ENCODE measurements around the gene SSTR5.
A peak's percentile ranks its signal among the peaks of the same experiment; 100 is the strongest.

SSTR5 gene

DNA sequence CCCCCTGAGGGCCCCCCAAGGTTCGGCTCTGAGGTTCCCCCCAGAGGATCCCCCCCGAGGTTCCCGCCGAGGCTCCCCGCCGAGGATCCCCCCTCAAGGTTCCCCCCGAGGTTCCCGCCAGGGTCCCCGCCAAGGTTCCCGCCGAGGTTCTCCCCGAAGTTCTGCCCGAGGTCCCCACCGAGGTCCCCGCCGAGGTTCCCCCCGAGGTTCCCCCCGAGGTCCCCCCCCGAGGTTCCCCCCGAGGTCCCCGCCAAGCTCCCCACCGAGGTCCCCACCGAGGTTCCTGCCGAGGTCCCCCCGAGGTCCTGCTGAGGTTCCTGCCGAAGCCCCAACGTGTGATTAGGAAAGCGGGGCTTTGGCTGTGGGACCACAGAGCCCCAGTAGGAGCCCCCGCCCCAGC is 32.2 kb upstream of the SSTR5 start:
- no peak for DNase-seq (ENCODE audit: low read depth)

DNA sequence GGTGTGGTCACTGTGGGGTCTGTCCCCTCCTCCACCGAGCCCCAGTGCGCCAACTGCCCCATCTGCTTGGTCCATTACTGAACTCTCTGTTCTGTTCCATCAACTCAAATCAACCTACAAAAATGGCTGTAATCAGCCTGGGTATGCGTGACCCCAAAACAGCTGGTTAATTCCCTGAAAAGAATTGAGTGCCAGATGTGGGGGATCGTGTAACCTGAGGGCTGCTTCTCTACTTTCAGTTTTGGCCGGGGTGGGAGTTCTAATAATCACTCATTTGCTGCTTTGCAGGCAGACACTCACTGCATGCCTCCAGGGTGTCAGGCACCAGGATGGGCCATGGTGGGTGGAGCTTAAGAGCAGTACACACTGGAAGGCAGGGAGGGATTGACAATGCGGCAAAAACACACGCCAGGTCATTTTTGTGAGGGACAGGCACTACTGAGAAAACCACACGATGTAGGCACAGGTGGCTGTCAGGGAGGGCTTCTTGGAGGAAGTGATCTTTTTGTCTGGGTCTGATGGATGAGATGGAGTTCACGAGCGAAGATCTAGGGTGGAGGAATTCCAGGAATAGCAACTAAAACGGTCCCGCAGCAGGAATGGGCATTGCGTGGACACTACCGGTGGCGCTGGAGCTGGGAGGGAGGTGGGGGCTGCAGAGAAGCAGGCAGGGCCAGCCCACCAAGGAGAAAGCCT is 30.4 kb upstream of the SSTR5 start:
- no peak for DNase-seq (ENCODE audit: low read depth)

DNA sequence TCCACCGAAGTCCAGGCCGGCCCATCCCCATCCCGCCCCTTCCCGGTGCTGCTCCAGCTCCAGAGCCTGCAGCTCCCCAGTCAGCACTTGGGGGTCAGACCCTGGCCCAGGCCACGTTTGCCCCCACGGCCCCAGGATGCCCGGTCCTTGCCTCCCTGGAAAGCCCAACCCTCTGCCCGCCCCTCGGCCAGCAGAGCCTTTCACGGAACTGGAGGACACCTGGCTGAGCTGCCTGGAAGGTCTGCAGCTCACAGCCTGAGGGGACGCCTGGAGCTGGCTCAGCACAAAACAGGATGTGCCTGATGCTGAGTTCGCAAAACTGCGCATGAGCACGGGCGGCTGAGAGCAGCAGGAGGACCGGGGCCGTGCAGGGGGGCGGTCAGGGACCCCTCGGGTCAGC is 29.7 kb upstream of the SSTR5 start:
- DNase-seq (ENCODE audit: low read depth): no peak

- no peak for DNase-seq (ENCODE audit: low read depth)
These were observed 28.6 kb upstream of the SSTR5 start for GRCh38 chr16:1043881-1044451.

- DNase-seq (ENCODE audit: low read depth): no peak
These were observed 27.9 kb upstream of the SSTR5 start for GRCh38 chr16:1044460-1045309.

DNA sequence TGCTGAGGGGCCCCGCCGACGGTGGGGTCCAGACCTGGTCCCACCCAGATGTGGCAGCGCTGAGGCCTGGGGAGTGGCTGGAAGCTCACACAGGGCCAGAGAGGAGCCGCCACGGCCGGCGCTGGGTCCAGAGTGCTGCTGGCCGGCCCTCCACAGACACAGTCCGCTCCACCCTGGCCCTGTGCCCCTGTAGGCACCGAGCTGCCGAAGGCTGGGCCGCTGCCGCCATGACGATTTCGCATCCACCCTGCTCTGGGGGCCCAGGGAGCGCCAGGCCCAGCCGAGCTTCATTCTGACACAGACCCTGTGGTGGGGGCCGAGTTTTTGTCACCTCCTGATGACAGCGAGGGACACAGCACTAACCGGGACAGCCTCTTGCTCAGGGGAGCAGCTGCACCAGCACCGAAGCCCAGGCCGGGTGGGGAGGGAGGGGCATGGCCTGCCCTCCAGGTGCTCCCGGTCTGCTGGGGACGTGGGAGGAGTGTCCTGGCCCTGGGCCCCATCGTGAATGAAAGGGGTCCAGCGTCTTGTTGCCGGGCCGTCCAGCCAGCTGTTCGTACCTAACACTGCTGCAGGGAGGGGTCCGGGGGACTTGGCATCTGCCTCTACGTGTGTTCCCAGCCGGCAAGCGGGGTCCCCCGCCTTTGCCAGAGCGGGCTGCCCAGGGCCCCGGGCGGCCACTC is 27.1 kb upstream of the SSTR5 start:
- DNase-seq (ENCODE audit: low read depth): no peak

- no peak for DNase-seq (ENCODE audit: low read depth)
These were observed 26.3 kb upstream of the SSTR5 start for GRCh38 chr16:1045993-1046911.

- no peak for DNase-seq (ENCODE audit: low read depth)
These were observed 25.4 kb upstream of the SSTR5 start for GRCh38 chr16:1047123-1047522.

DNA sequence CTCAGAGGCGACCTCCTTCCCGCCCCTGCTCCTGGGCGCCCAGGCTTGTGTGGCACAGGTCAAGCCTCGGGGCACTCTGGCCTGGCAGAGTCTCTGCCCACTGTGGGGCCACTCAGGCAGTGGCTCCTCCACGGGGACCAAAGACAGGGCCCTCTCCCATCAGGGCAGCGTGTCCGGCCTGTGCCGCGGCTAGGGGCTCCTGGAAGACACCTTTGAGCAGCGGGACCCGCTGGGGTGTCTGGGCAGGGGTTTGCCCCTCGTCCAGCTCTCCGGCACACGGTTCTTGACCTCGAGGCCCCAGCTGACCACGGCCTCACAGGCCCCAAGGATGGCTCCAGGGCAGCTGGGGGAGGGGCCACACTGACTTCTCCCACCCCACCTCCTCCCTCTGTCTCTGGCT is 24.7 kb upstream of the SSTR5 start:
- DNase-seq (ENCODE audit: low read depth): no peak

GRCh38 chr16:1048442-1049112 is 24.0 kb upstream of the SSTR5 start:
- no peak for DNase-seq (ENCODE audit: low read depth)

DNA sequence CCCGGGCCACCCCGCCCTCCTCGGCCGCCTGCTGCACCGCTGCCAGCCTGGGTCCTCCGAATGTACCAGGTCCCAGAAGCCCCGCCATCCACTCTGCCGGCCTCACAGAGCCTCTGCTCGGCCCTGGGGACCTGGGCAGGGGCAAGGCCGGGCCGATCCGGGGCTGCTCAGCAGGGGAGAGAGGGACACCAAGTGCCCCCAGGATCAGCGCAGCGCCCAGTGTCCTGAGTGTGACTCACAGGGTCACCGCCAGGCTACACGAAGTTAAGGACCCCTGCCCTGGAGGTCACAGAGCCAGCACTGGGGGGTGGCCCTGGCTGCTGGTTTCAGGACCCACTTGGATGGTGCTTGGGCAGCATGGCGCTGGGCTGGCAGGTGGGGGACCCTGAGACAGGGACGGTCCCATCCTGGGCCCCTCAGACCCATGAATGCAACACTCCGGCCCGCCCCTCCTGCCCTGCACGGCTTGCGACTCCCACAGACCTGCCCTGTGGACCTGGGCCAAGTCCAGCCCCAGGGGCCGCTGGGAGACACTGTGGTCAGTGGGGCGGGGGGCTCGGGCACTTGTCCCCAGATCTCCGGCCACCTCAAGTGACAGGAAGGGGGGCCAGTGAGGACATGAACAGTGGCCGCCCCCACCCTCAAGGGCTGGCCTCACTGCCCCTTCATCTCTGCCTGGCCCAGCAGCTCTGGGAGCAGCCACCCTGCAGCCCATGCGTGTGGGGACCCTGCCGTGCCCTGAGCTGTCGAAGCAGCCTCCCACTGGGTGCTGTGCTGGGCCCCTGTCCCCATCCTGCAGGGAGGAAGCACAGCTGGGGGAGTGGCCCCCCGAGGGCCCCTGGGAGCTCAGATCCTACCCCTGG is 23.2 kb upstream of the SSTR5 start:
- DNase-seq (ENCODE audit: low read depth): no peak

DNA sequence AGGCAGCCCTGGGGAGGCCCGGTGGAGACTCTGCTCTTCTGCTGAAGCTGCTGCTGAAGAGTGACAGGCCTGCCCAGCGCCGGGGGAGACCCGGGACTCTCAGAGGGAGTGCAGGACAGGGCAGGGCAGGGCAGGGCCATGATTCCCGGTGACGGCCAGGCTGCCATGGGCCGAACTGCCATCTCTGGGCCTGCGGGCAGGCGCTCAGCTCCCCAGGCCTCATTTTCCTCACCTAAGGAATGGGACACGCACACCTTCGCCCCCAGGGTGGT is 22.6 kb upstream of the SSTR5 start:
- no peak for DNase-seq (ENCODE audit: low read depth)

DNA sequence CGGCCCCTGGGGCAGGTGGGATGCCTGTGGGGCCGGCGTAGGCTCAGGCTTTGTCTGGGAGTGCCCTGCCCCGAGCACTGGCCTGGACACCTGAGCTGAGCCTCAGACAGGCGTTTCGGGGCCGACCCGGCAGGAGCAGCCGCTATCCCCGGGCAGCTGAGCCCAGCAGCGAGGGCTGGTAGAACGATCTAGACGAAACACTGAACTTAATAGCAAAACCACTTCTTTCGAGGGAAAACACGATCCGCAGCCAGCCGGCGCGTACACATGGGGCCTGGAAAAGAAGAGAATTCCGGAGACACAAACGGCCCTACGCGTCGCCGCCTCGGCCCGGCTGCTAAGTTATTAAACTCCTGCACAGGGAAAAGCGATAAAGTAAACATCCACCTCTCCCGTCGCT is 22.0 kb upstream of the SSTR5 start:
- DNase-seq (ENCODE audit: low read depth): no peak

DNA sequence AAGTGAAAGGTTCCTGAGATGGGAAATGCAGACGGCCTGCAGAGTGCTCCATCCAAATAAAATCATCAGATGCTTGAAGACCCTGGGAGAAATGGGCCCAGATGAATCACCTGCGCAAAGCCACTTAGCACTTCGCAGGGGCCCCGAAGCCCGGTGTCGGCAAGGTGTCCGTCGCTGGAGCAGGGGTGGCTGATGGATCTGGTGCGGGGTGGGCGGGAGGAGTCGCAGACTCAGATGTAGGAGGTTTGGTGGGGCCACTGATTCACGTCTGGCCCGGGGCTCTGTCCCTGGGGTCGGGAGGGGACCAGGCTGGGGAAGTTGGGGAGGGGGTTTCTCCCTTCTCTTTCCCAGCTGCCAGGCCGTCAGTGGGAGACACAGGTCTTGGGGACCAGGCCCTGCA is 21.6 kb upstream of the SSTR5 start:
- no peak for DNase-seq (ENCODE audit: low read depth)

GRCh38 chr16:1051446-1051845 is 21.1 kb upstream of the SSTR5 start:
- no peak for DNase-seq (ENCODE audit: low read depth)

GRCh38 chr16:1052721-1053120 is 19.8 kb upstream of the SSTR5 start:
- no peak for DNase-seq (ENCODE audit: low read depth)

DNA sequence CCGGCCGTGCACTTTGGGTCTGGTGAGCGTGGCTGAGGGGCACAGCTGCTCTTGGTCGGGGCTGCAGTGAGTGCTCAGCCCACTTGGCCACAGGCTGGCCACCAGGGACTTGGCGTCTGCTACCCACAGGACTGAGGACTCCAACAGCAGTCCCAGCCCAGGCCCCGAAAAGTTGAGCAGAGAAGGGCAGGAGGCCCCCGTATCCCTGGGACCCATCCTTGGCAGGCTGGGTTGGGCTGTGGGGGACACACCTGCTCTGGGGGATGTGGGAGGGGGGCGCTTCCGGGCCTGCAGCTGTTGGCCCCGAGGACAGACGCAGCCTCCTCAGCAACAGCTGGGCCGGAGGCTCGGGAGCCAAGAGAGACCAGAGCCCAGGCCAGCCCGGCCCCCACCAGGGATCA is 19.4 kb upstream of the SSTR5 start:
- DNase-seq (ENCODE audit: low read depth): no peak

GRCh38 chr16:1053700-1054368 is 18.7 kb upstream of the SSTR5 start:
- DNase-seq (ENCODE audit: low read depth): no peak

DNA sequence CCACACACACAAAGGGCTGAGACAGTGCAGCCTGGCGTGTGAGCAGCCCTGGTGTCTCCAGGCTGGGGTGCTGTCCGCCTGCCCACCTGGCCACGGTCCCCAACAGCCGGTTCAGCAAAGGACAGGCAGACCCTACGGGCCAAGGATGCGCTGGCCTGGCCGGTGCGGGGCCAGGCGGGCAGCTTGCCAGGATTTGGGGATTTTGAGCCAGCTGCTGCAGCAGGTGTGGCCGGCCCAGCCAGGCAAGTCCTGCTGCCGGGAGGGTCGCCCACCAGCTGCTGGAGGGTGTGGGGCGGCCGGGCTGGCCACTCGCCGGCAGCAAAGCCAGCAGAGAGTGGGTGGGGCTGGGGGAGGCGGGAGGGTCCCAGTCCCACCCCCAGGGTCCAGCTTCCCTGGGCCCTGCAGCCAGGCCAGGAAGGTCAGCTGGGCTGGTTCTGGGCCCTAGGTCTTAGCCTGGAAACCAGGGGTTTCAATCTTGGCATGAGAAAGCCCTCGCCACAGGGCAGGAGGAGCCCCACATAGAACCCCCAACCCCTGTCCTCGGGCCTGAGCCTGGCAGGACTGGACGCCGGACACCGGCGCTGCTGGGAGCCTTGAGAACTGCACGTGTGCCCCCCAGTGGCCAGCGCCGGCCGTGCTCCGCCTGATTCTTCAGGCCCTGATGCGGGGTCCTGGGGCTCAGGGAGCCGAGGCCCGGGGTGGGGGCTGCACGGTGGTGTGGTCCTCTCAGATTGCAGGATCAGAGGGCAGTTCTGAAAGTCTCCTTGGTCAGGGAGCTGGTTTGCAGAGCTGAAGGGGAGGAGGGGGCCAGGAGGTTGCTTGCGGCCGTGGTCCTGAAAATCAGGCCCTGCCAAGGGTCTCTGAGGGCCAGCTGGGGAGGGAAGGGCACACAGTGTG is 17.6 kb upstream of the SSTR5 start:
- DNase-seq (ENCODE audit: low read depth): peak; percentile 33

All from stimulated activated CD8-positive, alpha-beta memory T cell treated with anti-CD3 and anti-CD28 coated beads, Interleukin-4, amount 100 ng/mL, for 24 hours (primary cell).